Muscle layer of duodenum (tissue), 2 donors: ENCODE results near the gene FXYD5.
A peak's percentile ranks its signal among the peaks of the same experiment; 100 is the strongest.

Source experiments
- H3K27ac ChIP-seq: one replicate; pipeline ENCODE4 v1.7.0; 2013; ENCODE audit warnings: mild to moderate bottlenecking, low read length
- H3K27me3 ChIP-seq: one replicate; pipeline ENCODE4 v1.7.0; 2013; ENCODE audit warnings: low read depth, mild to moderate bottlenecking, control low read depth, low read length
- H3K36me3 ChIP-seq, 2 donors: one replicate each; pipeline ENCODE4 v1.7.0; 2013; ENCODE audit warnings: low read length in 2 of 2, control low read depth in 1 of 2, mild to moderate bottlenecking in 1 of 2; ENCODE audit not compliant: insufficient read depth in 2 of 2, control insufficient read depth in 1 of 2
- H3K4me1 ChIP-seq, 2 donors: one replicate each; pipeline ENCODE4 v1.7.0; 2013; ENCODE audit warnings: low read length in 2 of 2, mild to moderate bottlenecking in 2 of 2, control low read depth in 1 of 2, moderate library complexity in 1 of 2; ENCODE audit not compliant: insufficient read depth in 2 of 2, control insufficient read depth in 1 of 2
- H3K4me3 ChIP-seq, 2 donors: one replicate each; pipeline ENCODE4 v1.7.0; 2013; ENCODE audit warnings: low read length in 2 of 2, low read depth in 1 of 2, mild to moderate bottlenecking in 1 of 2
- H3K9me3 ChIP-seq, 2 donors: one replicate each; pipeline ENCODE4 v1.7.0; 2013; ENCODE audit warnings: low read length in 2 of 2, control low read depth in 1 of 2, mild to moderate bottlenecking in 1 of 2; ENCODE audit not compliant: control insufficient read depth in 1 of 2
- donor health status: healthy.

Gene FXYD5

GRCh38 chr19:35130761-35131720, 23.5 kb upstream of the FXYD5 start:
- Histone ChIP-seq H3K27me3 (no peaks in the 10 kb centered on the region), H3K4me1 (peaks cover 0 to 9% of the 10 kb centered on the region in 2 donors), H3K27ac (no peak overlapping the region), H3K4me3 (no peak overlapping the region), H3K36me3 (peaks cover 0 to 5% of the 10 kb centered on the region in 2 donors), H3K9me3 (no peaks in the 10 kb centered on the region)

- peaks cover 0 to 9% of the 10 kb centered on the region in 2 donors for H3K4me1 ChIP-seq
- H3K27me3 ChIP-seq: peaks cover 5% of the 10 kb centered on the region
- peak overlapping the region in 1 of 2 donors; percentile 38 for H3K4me3 ChIP-seq
- H3K9me3 ChIP-seq: no peaks in the 10 kb centered on the region
- H3K36me3 ChIP-seq: peaks cover 0 to 5% of the 10 kb centered on the region in 2 donors
- H3K27ac ChIP-seq: no peak overlapping the region
Observed at GRCh38 chr19:35132254-35132653, 22.3 kb upstream of the FXYD5 start.

GRCh38 chr19:35133826-35134225, 20.7 kb upstream of the FXYD5 start:
- Histone ChIP-seq H3K4me1 (peaks cover 0 to 9% of the 10 kb centered on the region in 2 donors), H3K27me3 (peaks cover 5% of the 10 kb centered on the region), H3K36me3 (peaks cover 0 to 5% of the 10 kb centered on the region in 2 donors), H3K4me3 (peak overlapping the region in 1 of 2 donors; percentile 38), H3K9me3 (no peaks in the 10 kb centered on the region), H3K27ac (no peak overlapping the region)

- Histone ChIP-seq H3K27ac (no peak within 1 kb of the TSS), H3K9me3 (no peaks in the 10 kb centered on the region), H3K4me3 (peak within 1 kb of the TSS in 1 of 2 donors; percentile 39), H3K36me3 (peaks cover 0 to 5% of the 10 kb centered on the region in 2 donors), H3K4me1 (peaks cover 0 to 9% of the 10 kb centered on the region in 2 donors), H3K27me3 (peaks cover 5% of the 10 kb centered on the region)
Observed at GRCh38 chr19:35134601-35135242, 19.8 kb upstream of the FXYD5 start, which contains the start of gene LGI4. Gene LGI4, minus strand, starts transcription at chr19:35135059. Its CDS starts 379 bp downstream, at chr19:35134680.

- Histone ChIP-seq H3K27me3 (peaks cover 5% of the 10 kb centered on the region), H3K4me1 (peaks cover 0 to 9% of the 10 kb centered on the region in 2 donors), H3K36me3 (peaks cover 0 to 5% of the 10 kb centered on the region in 2 donors), H3K4me3 (peak overlapping the region in 1 of 2 donors; percentile 39), H3K27ac (no peak overlapping the region), H3K9me3 (no peaks in the 10 kb centered on the region)
Observed at GRCh38 chr19:35135389-35135909, 19.1 kb upstream of the FXYD5 start.

- peaks cover 0 to 5% of the 10 kb centered on the region in 2 donors for H3K36me3 ChIP-seq
- H3K4me1 ChIP-seq: peaks cover 0 to 9% of the 10 kb centered on the region in 2 donors
- H3K4me3 ChIP-seq: no peak overlapping the region
- peaks cover 5% of the 10 kb centered on the region for H3K27me3 ChIP-seq
- H3K27ac ChIP-seq: no peak overlapping the region
- no peaks in the 10 kb centered on the region for H3K9me3 ChIP-seq
Observed at GRCh38 chr19:35136231-35136630, 18.3 kb upstream of the FXYD5 start.

GRCh38 chr19:35136977-35137702, 17.4 kb upstream of the FXYD5 start:
- Histone ChIP-seq H3K4me3 (no peak overlapping the region), H3K27me3 (peaks cover 7% of the 10 kb centered on the region), H3K27ac (no peak overlapping the region), H3K9me3 (no peaks in the 10 kb centered on the region), H3K36me3 (no peaks in the 10 kb centered on the region), H3K4me1 (peaks cover 4 to 18% of the 10 kb centered on the region in 2 donors)

- H3K4me3 ChIP-seq: peak within 1 kb of the TSS; percentile 48 to 57
- H3K9me3 ChIP-seq: no peaks in the 10 kb centered on the region
- H3K27me3 ChIP-seq: peaks cover 12% of the 10 kb centered on the region
- peak within 1 kb of the TSS; percentile 35 for H3K27ac ChIP-seq
- peaks cover 7 to 25% of the 10 kb centered on the region in 2 donors for H3K4me1 ChIP-seq
- H3K36me3 ChIP-seq: no peaks in the 10 kb centered on the region
Observed at GRCh38 chr19:35138305-35138892, 16.1 kb upstream of the FXYD5 start, which contains the start of gene FXYD1. Gene FXYD1, plus strand, starts transcription at chr19:35138824. Its CDS starts 1,256 bp downstream, at chr19:35140080.

GRCh38 chr19:35140207-35140961, 14.2 kb upstream of the FXYD5 start:
- Histone ChIP-seq H3K27me3 (peaks cover 15% of the 10 kb centered on the region), H3K4me3 (peak overlapping the region; percentile 8 to 57), H3K4me1 (peaks cover 7 to 21% of the 10 kb centered on the region in 2 donors), H3K27ac (peak overlapping the region; percentile 35), H3K36me3 (no peaks in the 10 kb centered on the region), H3K9me3 (no peaks in the 10 kb centered on the region)
